Measurements from ENCODE around the gene MYOM1. TPM values are rescaled to one million over a fixed set of nuclear protein-coding genes. Genes with fewer than 3 reads are reported as not detected.

MYOM1 gene
- total and polyA plus RNA-seq, 2 experiments from 2014 or later: 1.1 to 1.8 TPM

DNA sequence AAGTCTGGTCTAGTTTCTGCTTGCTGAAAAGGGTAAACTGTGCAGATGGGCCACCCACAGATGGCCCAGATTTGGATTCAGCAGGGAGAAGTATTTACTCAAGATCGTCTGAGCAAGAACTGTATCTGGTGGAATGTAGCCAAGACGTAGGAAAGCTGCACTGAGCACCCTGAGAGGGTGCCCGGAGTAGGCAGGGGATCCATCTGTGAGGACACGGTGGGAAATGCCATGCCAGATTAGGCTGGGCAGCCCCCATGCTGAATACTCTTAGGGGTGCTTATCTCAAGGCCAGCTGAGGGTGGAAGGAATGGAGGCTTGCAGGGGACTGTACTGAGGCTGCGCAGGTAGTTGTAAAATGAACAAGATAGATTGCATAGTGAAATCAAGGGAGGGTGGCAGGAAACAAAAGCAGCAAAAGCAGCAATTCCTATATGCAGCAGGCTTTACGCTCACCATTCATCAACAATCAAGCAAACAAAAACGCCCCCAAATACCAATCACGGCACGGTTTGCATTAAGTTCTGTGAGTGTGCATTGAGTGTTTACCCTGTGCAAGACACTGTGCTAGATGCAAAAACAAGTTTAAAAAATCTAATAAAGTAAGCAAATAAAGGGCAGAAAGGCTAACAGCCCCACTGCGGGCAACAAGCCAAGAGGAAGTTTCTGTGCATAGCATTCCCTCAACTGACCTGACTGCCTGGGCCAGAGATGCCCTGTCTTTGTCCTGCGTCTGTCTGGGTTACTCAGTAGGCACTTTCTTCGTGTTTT, 174.7 kb downstream of the MYOM1 start:
- H3K27ac ChIP-seq: peak overlapping the region; percentile 68
- TF ChIP-seq EZH2 (IDR thresholded peaks at IDR 0.05; ENCODE audit: borderline replicate concordance) (no peak), EZH2phosphoT487 (IDR thresholded peaks at IDR 0.05; ENCODE audit: low read depth, severe bottlenecking, unreplicated experiment) (no peak)
- TF ChIP-seq, protein P1, sequence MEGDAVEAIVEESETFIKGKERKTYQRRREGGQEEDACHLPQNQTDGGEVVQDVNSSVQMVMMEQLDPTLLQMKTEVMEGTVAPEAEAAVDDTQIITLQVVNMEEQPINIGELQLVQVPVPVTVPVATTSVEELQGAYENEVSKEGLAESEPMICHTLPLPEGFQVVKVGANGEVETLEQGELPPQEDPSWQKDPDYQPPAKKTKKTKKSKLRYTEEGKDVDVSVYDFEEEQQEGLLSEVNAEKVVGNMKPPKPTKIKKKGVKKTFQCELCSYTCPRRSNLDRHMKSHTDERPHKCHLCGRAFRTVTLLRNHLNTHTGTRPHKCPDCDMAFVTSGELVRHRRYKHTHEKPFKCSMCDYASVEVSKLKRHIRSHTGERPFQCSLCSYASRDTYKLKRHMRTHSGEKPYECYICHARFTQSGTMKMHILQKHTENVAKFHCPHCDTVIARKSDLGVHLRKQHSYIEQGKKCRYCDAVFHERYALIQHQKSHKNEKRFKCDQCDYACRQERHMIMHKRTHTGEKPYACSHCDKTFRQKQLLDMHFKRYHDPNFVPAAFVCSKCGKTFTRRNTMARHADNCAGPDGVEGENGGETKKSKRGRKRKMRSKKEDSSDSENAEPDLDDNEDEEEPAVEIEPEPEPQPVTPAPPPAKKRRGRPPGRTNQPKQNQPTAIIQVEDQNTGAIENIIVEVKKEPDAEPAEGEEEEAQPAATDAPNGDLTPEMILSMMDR (IDR thresholded peaks at IDR 0.05; ENCODE audit: poor library complexity): no peak
- 44% methylated on average over 12 of the region's 12 CpGs for WGBS (ENCODE audit: low lambda C conversion rate, missing lambda C conversion rate)
- H3K79me2 ChIP-seq: no peaks in the 10 kb centered on the region
- peaks cover 28% of the 10 kb centered on the region for H3K4me1 ChIP-seq (ENCODE audit: insufficient read depth)
- H3K4me3 ChIP-seq: no peak overlapping the region
- H3K36me3 ChIP-seq (replicated peaks; ENCODE audit: insufficient read depth, low read depth): no peaks in the 10 kb centered on the region
- H3K9me2 ChIP-seq (replicated peaks; ENCODE audit: insufficient read depth): no peaks in the 10 kb centered on the region
- peak; percentile 63 for DNase-seq (ENCODE audit: low spot score)
- peak overlapping the region; percentile 55 for H3K4me2 ChIP-seq
- no peaks in the 10 kb centered on the region for H3K27me3 ChIP-seq
- H4K20me1 ChIP-seq (ENCODE audit: insufficient read depth, poor library complexity, severe bottlenecking): no peaks in the 10 kb centered on the region
- no peaks in the 10 kb centered on the region for H3K9me3 ChIP-seq (ENCODE audit: low read depth)
- peak overlapping the region; percentile 30 for H2AFZ ChIP-seq

DNA sequence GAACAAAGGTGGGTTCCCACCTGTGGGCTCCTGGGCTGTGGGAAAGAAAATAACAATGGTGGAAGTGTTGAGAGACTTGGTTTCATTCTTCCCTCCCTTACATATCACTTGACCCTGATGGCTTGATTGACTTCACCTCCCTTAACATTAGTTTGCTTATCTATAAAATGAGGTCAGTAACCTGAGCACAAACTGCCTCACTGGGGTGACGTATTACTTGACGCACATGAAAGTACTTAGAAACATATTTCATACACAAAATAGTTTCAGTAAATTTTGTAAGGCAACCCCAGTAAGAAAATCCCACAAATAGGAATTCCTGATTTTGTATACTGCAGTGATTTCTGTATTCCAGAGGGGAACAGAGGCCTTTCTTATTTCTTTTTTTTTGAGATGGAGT, 177.4 kb downstream of the MYOM1 start:
- Histone ChIP-seq H3K4me3 (no peak overlapping the region), H3K9me2 (replicated peaks; ENCODE audit: insufficient read depth) (no peaks in the 10 kb centered on the region), H4K20me1 (ENCODE audit: insufficient read depth, poor library complexity, severe bottlenecking) (no peaks in the 10 kb centered on the region), H3K79me2 (no peaks in the 10 kb centered on the region), H3K36me3 (replicated peaks; ENCODE audit: insufficient read depth, low read depth) (no peaks in the 10 kb centered on the region), H2AFZ (no peak overlapping the region), H3K4me2 (no peak overlapping the region), H3K4me1 (ENCODE audit: insufficient read depth) (peaks cover 31% of the 10 kb centered on the region), H3K27ac (peak overlapping the region; percentile 77), H3K27me3 (no peaks in the 10 kb centered on the region), H3K9me3 (ENCODE audit: low read depth) (no peaks in the 10 kb centered on the region)
- no peak for DNase-seq (ENCODE audit: low spot score)
- 60% methylated on average over 2 of the region's 2 CpGs for WGBS (ENCODE audit: low lambda C conversion rate, missing lambda C conversion rate)
- no peak for TF ChIP-seq EZH2phosphoT487 (IDR thresholded peaks at IDR 0.05; ENCODE audit: low read depth, severe bottlenecking, unreplicated experiment)
- no peak for TF ChIP-seq EZH2 (IDR thresholded peaks at IDR 0.05; ENCODE audit: borderline replicate concordance)
- TF ChIP-seq, protein P1 (IDR thresholded peaks at IDR 0.05; ENCODE audit: poor library complexity): no peak

DNA sequence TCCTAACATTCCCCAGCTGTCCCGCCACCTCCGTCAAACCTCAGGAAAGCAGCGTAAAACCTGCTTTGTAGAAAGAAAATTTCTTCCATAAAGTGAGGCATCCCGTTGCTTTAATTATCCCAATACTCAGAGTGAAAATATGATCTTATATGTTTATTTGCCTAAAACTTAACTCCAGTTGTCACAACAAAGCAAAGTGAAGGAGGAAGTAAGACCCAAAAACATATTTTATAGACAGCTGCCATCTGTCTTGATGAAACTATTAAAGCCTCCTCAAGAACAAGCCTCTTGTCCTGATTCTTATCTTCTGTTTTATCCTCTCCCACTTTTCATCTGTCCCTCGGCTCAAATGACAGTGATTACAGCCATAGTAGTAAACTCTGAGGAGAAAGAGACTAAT, 177.9 kb downstream of the MYOM1 start:
- DNase-seq (ENCODE audit: low spot score): no peak
- Histone ChIP-seq H3K9me2 (replicated peaks; ENCODE audit: insufficient read depth) (no peaks in the 10 kb centered on the region), H3K4me2 (no peak overlapping the region), H3K9me3 (ENCODE audit: low read depth) (no peaks in the 10 kb centered on the region), H3K27ac (peak overlapping the region; percentile 77), H2AFZ (peak overlapping the region; percentile 13), H3K4me3 (no peak overlapping the region), H3K79me2 (no peaks in the 10 kb centered on the region), H3K4me1 (ENCODE audit: insufficient read depth) (peaks cover 31% of the 10 kb centered on the region), H3K36me3 (replicated peaks; ENCODE audit: insufficient read depth, low read depth) (no peaks in the 10 kb centered on the region), H3K27me3 (no peaks in the 10 kb centered on the region), H4K20me1 (ENCODE audit: insufficient read depth, poor library complexity, severe bottlenecking) (no peaks in the 10 kb centered on the region)
- WGBS (ENCODE audit: low lambda C conversion rate, missing lambda C conversion rate): 49% methylated on average over 5 of the region's 5 CpGs
- TF ChIP-seq, protein P1 (IDR thresholded peaks at IDR 0.05; ENCODE audit: poor library complexity): no peak
- no peak for TF ChIP-seq EZH2 (IDR thresholded peaks at IDR 0.05; ENCODE audit: borderline replicate concordance)

Measured in hepatocyte (in vitro differentiated cells).